ENCODE data around the gene YDJC. TPM values are rescaled to one million over a fixed set of nuclear protein-coding genes. Genes with fewer than 3 reads are reported as not detected.

Gene YDJC
- total and polyA plus RNA-seq, 2 of the 13 experiments (the other 11 are each of a cell fraction or from before 2014, with no cell fraction given), result 15.3 to 32.0 TPM

- TF ChIP-seq SNAPC4 (CRISPR knock-in tag; IDR thresholded peaks at IDR 0.05) (0 out of 2 replicates have a peak, but pooled peaks have one; percentile 15), ZMAT3 (CRISPR knock-in tag; conservative IDR thresholded peaks at IDR 0.05) (no peak), ZNF788 (CRISPR knock-in tag; IDR thresholded peaks at IDR 0.05; ENCODE audit: borderline replicate concordance) (no peak), ZNF7 (CRISPR knock-in tag; IDR thresholded peaks at IDR 0.05) (no peak), ZNF749 (CRISPR knock-in tag; IDR thresholded peaks at IDR 0.05; ENCODE audit: borderline replicate concordance) (no peak), ZNF430 (CRISPR knock-in tag; IDR thresholded peaks at IDR 0.05) (0 out of 2 replicates have a peak, but pooled peaks have one; percentile 2), NR0B2 (CRISPR knock-in tag; IDR thresholded peaks at IDR 0.05) (0 out of 2 replicates have a peak, but pooled peaks have one; percentile 10), CENPX (CRISPR knock-in tag; IDR thresholded peaks at IDR 0.05) (no peak), SRY (CRISPR knock-in tag; IDR thresholded peaks at IDR 0.05) (no peak), E2F5 (CRISPR knock-in tag; conservative IDR thresholded peaks at IDR 0.05) (no peak), ZBTB8A (CRISPR knock-in tag; IDR thresholded peaks at IDR 0.05; ENCODE audit: borderline replicate concordance, low read depth) (no peak), ZNF333 (CRISPR knock-in tag; IDR thresholded peaks at IDR 0.05; ENCODE audit: borderline replicate concordance) (no peak), JARID2 (CRISPR knock-in tag; IDR thresholded peaks at IDR 0.05; ENCODE audit: insufficient replicate concordance) (no peak), DDIT3 (CRISPR knock-in tag; IDR thresholded peaks at IDR 0.05) (no peak), RBM22 (optimal IDR thresholded peaks at IDR 0.05; ENCODE audit: low read length) (peak; percentile 57), ZNF263 (CRISPR knock-in tag; IDR thresholded peaks at IDR 0.05) (peak; percentile 67), ARID4A (CRISPR knock-in tag; IDR thresholded peaks at IDR 0.05; ENCODE audit: borderline replicate concordance) (no peak), KAT7 (CRISPR knock-in tag; IDR thresholded peaks at IDR 0.05; ENCODE audit: borderline replicate concordance) (no peak), SP4 (CRISPR knock-in tag; IDR thresholded peaks at IDR 0.05) (no peak), GATA4 (IDR thresholded peaks at IDR 0.05; ENCODE audit: borderline replicate concordance, low read depth) (no peak)
Measured at GRCh38 chr22:21657020-21657359, 27.2 kb upstream of the YDJC start (continued).
